NT2/D1 (cell line): ENCODE measurements around the gene GPRC5B.

ENCODE experiments used
- YY1 ChIP-seq: IDR thresholded peaks from 2 replicates; pipeline ENCODE4 v1.6.1; 2011; ENCODE audit not compliant: insufficient read length, insufficient read depth
- ZNF274 ChIP-seq: IDR thresholded peaks from 2 replicates; pipeline ENCODE4 v1.6.1; 2011; ENCODE audit warnings: mild to moderate bottlenecking, low read depth, low read length

- TF ChIP-seq ZNF274 (no peak), YY1 (no peak)
Observed at GRCh38 chr16:19833581-19833980, 51.1 kb downstream of the GPRC5B start.
